HG02759 (cell line): Measurements from ENCODE around the gene USP11.
"Not testable (repeated sequence)": the region's sequence is repeated elsewhere in the genome, so short reads cannot be mapped to it uniquely, and the experiment has no call there.

Experiments used
- ATAC-seq: cut with Tn5 transposase; IDR thresholded peaks from one replicate; pipeline ENCODE4 v1.9.1; 2021; ENCODE audit warnings: mild to moderate bottlenecking, moderate library complexity; ENCODE audit not compliant: unreplicated experiment

Gene USP11

GRCh38 chrX:47244676-47245075 is 11.9 kb downstream of the USP11 start:
- no peak for ATAC-seq

- ATAC-seq, result no peak
Observed at GRCh38 chrX:47245156-47245555, 12.3 kb downstream of the USP11 start.

- ATAC-seq, result no peak
Observed at GRCh38 chrX:47247206-47247998, 14.6 kb downstream of the USP11 start.

GRCh38 chrX:47247999-47248320 is 15.2 kb downstream of the USP11 start:
- no peak for ATAC-seq

- ATAC-seq, result no peak
Observed at GRCh38 chrX:47248576-47248975, 15.8 kb downstream of the USP11 start.

- ATAC-seq, result no peak
Observed at GRCh38 chrX:47250017-47250347, 17.2 kb downstream of the USP11 start.

GRCh38 chrX:47257620-47258019 is 24.8 kb downstream of the USP11 start:
- ATAC-seq, result not testable (repeated sequence)

- ATAC-seq, result no peak
Observed at GRCh38 chrX:47264483-47265173, 31.8 kb downstream of the USP11 start.

GRCh38 chrX:47266643-47267042 is 33.8 kb downstream of the USP11 start:
- ATAC-seq, result no peak

GRCh38 chrX:47272013-47272408 is 39.2 kb downstream of the USP11 start:
- no peak for ATAC-seq

- no peak for ATAC-seq
Observed at GRCh38 chrX:47273011-47273730, 40.4 kb downstream of the USP11 start.

GRCh38 chrX:47278691-47279090 is 45.9 kb downstream of the USP11 start:
- ATAC-seq, result no peak

- ATAC-seq, result no peak
Observed at GRCh38 chrX:47283015-47283771, 50.4 kb downstream of the USP11 start.

- ATAC-seq, result not testable (repeated sequence)
Observed at GRCh38 chrX:47284616-47285015, 51.8 kb downstream of the USP11 start.

- ATAC-seq, result no peak
Observed at GRCh38 chrX:47285836-47286320, 53.1 kb downstream of the USP11 start.

GRCh38 chrX:47293106-47293505 is 60.3 kb downstream of the USP11 start:
- no peak for ATAC-seq

GRCh38 chrX:47296766-47297365 is 64.1 kb downstream of the USP11 start:
- no peak for ATAC-seq

GRCh38 chrX:47297874-47298273 is 65.1 kb downstream of the USP11 start:
- ATAC-seq, result no peak
